Activated naive CD8-positive, alpha-beta T cell treated with anti-CD3 and anti-CD28 coated beads, Interleukin-2, amount 10 ng/mL, durations not matched to agents 7 days and 5 days (primary cell): ENCODE data around the gene PSORS1C1. TPM values are rescaled to one million over a fixed set of nuclear protein-coding genes. Genes with fewer than 3 reads are reported as not detected.

ENCODE experiments used
- ATAC-seq: fragments of 150-1000 bp; cut with Tn5 transposase; one replicate; pipeline ENCODE4 v1.10.0; 2021; ENCODE audit warnings: low read depth, moderate library complexity
- POLR2A ChIA-PET: fragments of 350-600 bp; sonication (Branson Sonifier 250); formaldehyde crosslinking; loops from one replicate; lab custom pipeline; 2021; ENCODE audit warnings: antibody characterized with exemption; lab: Charles Lee
- DNase-seq: peaks from one replicate; pipeline ENCODE4 v3.0.0; 2021
- H3K27ac Mint-ChIP-seq: one replicate; pipeline ENCODE4 v1.8.0; 2022; ENCODE audit warnings: mild to moderate bottlenecking, mixed read lengths
- H3K27me3 Mint-ChIP-seq: one replicate; pipeline ENCODE4 v1.8.0; 2022; ENCODE audit warnings: mild to moderate bottlenecking, moderate library complexity, mixed read lengths
- H3K36me3 Mint-ChIP-seq: one replicate; pipeline ENCODE4 v1.8.0; 2021; ENCODE audit warnings: mild to moderate bottlenecking, mixed read lengths
- H3K4me1 Mint-ChIP-seq: one replicate; pipeline ENCODE4 v1.8.0; 2021; ENCODE audit warnings: mixed read lengths
- H3K4me3 Mint-ChIP-seq: one replicate; pipeline ENCODE4 v1.8.0; 2022; ENCODE audit warnings: mild to moderate bottlenecking, moderate library complexity, mixed read lengths
- H3K9me3 Mint-ChIP-seq: one replicate; pipeline ENCODE4 v1.8.0; 2021; ENCODE audit warnings: mixed read lengths
- total RNA-seq, 2 experiments: library from RNA; stranded (reverse); gene quantifications; one replicate each; pipeline ENCODE4 v1.2.3, GENCODE V29; 2021

The PSORS1C1 gene
- total RNA-seq, 2 experiments from 2014 or later = not detected

- no peak overlapping the region for H3K4me3 Mint-ChIP-seq
- H3K27me3 Mint-ChIP-seq = peaks cover 8% of the 10 kb centered on the region
These were observed 27.7 kb upstream of the PSORS1C1 start for GRCh38 chr6:31086788-31087440.

GRCh38 chr6:31087494-31088089, 27.0 kb upstream of the PSORS1C1 start:
- no peak overlapping the region for H3K27ac Mint-ChIP-seq
- H3K36me3 Mint-ChIP-seq = no peaks in the 10 kb centered on the region
- DNase-seq = peak; percentile 77
- H3K4me3 Mint-ChIP-seq = no peak overlapping the region
- peaks cover 8% of the 10 kb centered on the region for H3K27me3 Mint-ChIP-seq
- H3K9me3 Mint-ChIP-seq = no peaks in the 10 kb centered on the region
- ATAC-seq = peak; percentile 98
- H3K4me1 Mint-ChIP-seq = peaks cover 8% of the 10 kb centered on the region
- POLR2A ChIA-PET = interaction anchor here (1.0 kb wide), 1 partner anchor 357 kb away, joined by 6 read pairs; no protein-coding TSS in a partner anchor

More at GRCh38 chr6:31086788-31087440, 27.7 kb upstream of the PSORS1C1 start:
- POLR2A ChIA-PET = interaction anchor here (1.0 kb wide), 1 partner anchor 356 kb away, joined by 6 read pairs; no protein-coding TSS in a partner anchor
- no peaks in the 10 kb centered on the region for H3K9me3 Mint-ChIP-seq
- ATAC-seq = no peak
- H3K36me3 Mint-ChIP-seq = no peaks in the 10 kb centered on the region
- H3K27ac Mint-ChIP-seq = no peak overlapping the region
- no peak for DNase-seq
- peaks cover 8% of the 10 kb centered on the region for H3K4me1 Mint-ChIP-seq

GRCh38 chr6:31090275-31090972, 24.2 kb upstream of the PSORS1C1 start:
- Mint-ChIP-seq H3K27me3 (peaks cover 2% of the 10 kb centered on the region), H3K4me1 (peaks cover 18% of the 10 kb centered on the region), H3K4me3 (no peak overlapping the region), H3K27ac (no peak overlapping the region), H3K36me3 (no peaks in the 10 kb centered on the region), H3K9me3 (no peaks in the 10 kb centered on the region)
- DNase-seq = no peak
- POLR2A ChIA-PET = no interaction called here
- ATAC-seq = no peak

- no peaks in the 10 kb centered on the region for H3K36me3 Mint-ChIP-seq
- DNase-seq (no peak), ATAC-seq (no peak)
- no peaks in the 10 kb centered on the region for H3K9me3 Mint-ChIP-seq
- peaks cover 2% of the 10 kb centered on the region for H3K27me3 Mint-ChIP-seq
- H3K4me3 Mint-ChIP-seq = no peak overlapping the region
- H3K4me1 Mint-ChIP-seq = peaks cover 18% of the 10 kb centered on the region
- no peak overlapping the region for H3K27ac Mint-ChIP-seq
- POLR2A ChIA-PET = no interaction called here
These were observed 23.6 kb upstream of the PSORS1C1 start for GRCh38 chr6:31090973-31091364.

GRCh38 chr6:31091680-31092079, 22.9 kb upstream of the PSORS1C1 start:
- Mint-ChIP-seq H3K27ac (no peak overlapping the region), H3K9me3 (no peaks in the 10 kb centered on the region), H3K4me1 (peaks cover 18% of the 10 kb centered on the region), H3K4me3 (no peak overlapping the region), H3K36me3 (no peaks in the 10 kb centered on the region), H3K27me3 (peaks cover 2% of the 10 kb centered on the region)
- ATAC-seq = no peak
- DNase-seq = no peak
- POLR2A ChIA-PET = no interaction called here

- H3K36me3 Mint-ChIP-seq = no peaks in the 10 kb centered on the region
- POLR2A ChIA-PET = no interaction called here
- ATAC-seq (no peak), DNase-seq (no peak)
- no peak overlapping the region for H3K4me3 Mint-ChIP-seq
- peaks cover 17% of the 10 kb centered on the region for H3K4me1 Mint-ChIP-seq
- H3K9me3 Mint-ChIP-seq = no peaks in the 10 kb centered on the region
- peaks cover 2% of the 10 kb centered on the region for H3K27me3 Mint-ChIP-seq
- no peak overlapping the region for H3K27ac Mint-ChIP-seq
These were observed 22.4 kb upstream of the PSORS1C1 start for GRCh38 chr6:31092238-31092637.

GRCh38 chr6:31092769-31093505, 21.7 kb upstream of the PSORS1C1 start:
- H3K9me3 Mint-ChIP-seq = no peaks in the 10 kb centered on the region
- H3K27me3 Mint-ChIP-seq = peaks cover 2% of the 10 kb centered on the region
- POLR2A ChIA-PET = interaction anchor here (2.2 kb wide), 1 partner anchor 14 kb away, joined by 8 read pairs; no protein-coding TSS in a partner anchor

GRCh38 chr6:31094389-31094881, 20.2 kb upstream of the PSORS1C1 start:
- Mint-ChIP-seq H3K4me1 (peaks cover 18% of the 10 kb centered on the region), H3K36me3 (no peaks in the 10 kb centered on the region), H3K4me3 (peak overlapping the region; percentile 7), H3K9me3 (no peaks in the 10 kb centered on the region), H3K27ac (peak overlapping the region; percentile 92), H3K27me3 (peaks cover 2% of the 10 kb centered on the region)
- ATAC-seq (peak; percentile 77), DNase-seq (peak; percentile 41)
- POLR2A ChIA-PET = interaction anchor here (0.6 to 2.2 kb wide), 2 partner anchors 15 to 444 kb away, joined by 3 to 8 read pairs; no protein-coding TSS in a partner anchor

More at GRCh38 chr6:31092769-31093505, 21.7 kb upstream of the PSORS1C1 start:
- Mint-ChIP-seq H3K4me3 (no peak overlapping the region), H3K36me3 (no peaks in the 10 kb centered on the region), H3K27ac (no peak overlapping the region), H3K4me1 (peaks cover 18% of the 10 kb centered on the region)
- DNase-seq (no peak), ATAC-seq (no peak)

GRCh38 chr6:31096215-31096614, 18.4 kb upstream of the PSORS1C1 start:
- Mint-ChIP-seq H3K27ac (no peak overlapping the region), H3K4me3 (no peak overlapping the region), H3K4me1 (peaks cover 18% of the 10 kb centered on the region), H3K36me3 (no peaks in the 10 kb centered on the region), H3K9me3 (no peaks in the 10 kb centered on the region), H3K27me3 (no peaks in the 10 kb centered on the region)
- DNase-seq (no peak), ATAC-seq (no peak)
- POLR2A ChIA-PET = no interaction called here

GRCh38 chr6:31096656-31097055, 17.9 kb upstream of the PSORS1C1 start:
- H3K4me1 Mint-ChIP-seq = peaks cover 18% of the 10 kb centered on the region
- ATAC-seq (no peak), DNase-seq (no peak)
- H3K9me3 Mint-ChIP-seq = no peaks in the 10 kb centered on the region
- no peak overlapping the region for H3K27ac Mint-ChIP-seq
- no peaks in the 10 kb centered on the region for H3K27me3 Mint-ChIP-seq
- no peak overlapping the region for H3K4me3 Mint-ChIP-seq
- POLR2A ChIA-PET = no interaction called here
- H3K36me3 Mint-ChIP-seq = no peaks in the 10 kb centered on the region

- no peak overlapping the region for H3K4me3 Mint-ChIP-seq
- H3K4me1 Mint-ChIP-seq = peaks cover 18% of the 10 kb centered on the region
- no peak overlapping the region for H3K27ac Mint-ChIP-seq
- POLR2A ChIA-PET = no interaction called here
- ATAC-seq = no peak
- no peaks in the 10 kb centered on the region for H3K36me3 Mint-ChIP-seq
- no peaks in the 10 kb centered on the region for H3K9me3 Mint-ChIP-seq
- no peaks in the 10 kb centered on the region for H3K27me3 Mint-ChIP-seq
- DNase-seq = no peak
These were observed 16.1 kb upstream of the PSORS1C1 start for GRCh38 chr6:31098449-31098938.

- Mint-ChIP-seq H3K4me1 (no peaks in the 10 kb centered on the region), H3K9me3 (no peaks in the 10 kb centered on the region), H3K27ac (no peak overlapping the region), H3K36me3 (no peaks in the 10 kb centered on the region), H3K4me3 (no peak overlapping the region), H3K27me3 (peaks cover 2% of the 10 kb centered on the region)
- ATAC-seq (no peak), DNase-seq (no peak)
- POLR2A ChIA-PET = no interaction called here
These were observed 11.5 kb upstream of the PSORS1C1 start for GRCh38 chr6:31103136-31103535.

GRCh38 chr6:31107052-31107451, 7.5 kb upstream of the PSORS1C1 start:
- no peak overlapping the region for H3K27ac Mint-ChIP-seq
- no peaks in the 10 kb centered on the region for H3K9me3 Mint-ChIP-seq
- no peaks in the 10 kb centered on the region for H3K4me1 Mint-ChIP-seq
- DNase-seq (no peak), ATAC-seq (no peak)
- H3K27me3 Mint-ChIP-seq = peaks cover 4% of the 10 kb centered on the region
- H3K4me3 Mint-ChIP-seq = no peak overlapping the region
- no peaks in the 10 kb centered on the region for H3K36me3 Mint-ChIP-seq
- POLR2A ChIA-PET = no interaction called here
